Measurements from ENCODE around the gene SDR39U1.
A peak's percentile ranks its signal among the peaks of the same experiment; 100 is the strongest.

Gene SDR39U1

DNA sequence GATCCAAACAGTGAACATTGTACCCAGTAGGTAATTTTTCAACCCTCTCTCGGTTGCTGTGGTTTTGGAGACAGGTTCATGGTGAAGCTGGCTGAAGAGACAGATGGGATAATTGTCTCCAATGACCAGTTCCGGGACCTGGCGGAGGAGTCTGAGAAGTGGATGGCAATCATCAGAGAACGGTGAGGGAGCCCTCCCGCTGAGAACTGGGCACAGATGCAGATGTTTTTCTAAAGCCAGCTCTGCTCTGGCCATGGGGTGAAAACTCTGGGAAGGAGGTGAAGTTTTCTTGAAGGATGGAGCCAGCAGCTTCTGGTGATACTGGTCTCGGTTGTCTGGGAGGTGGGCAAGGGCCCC lies 6.6 kb downstream of the SDR39U1 start:
- no peak overlapping the region for H3K4me3 ChIP-seq (ENCODE audit: low read depth, low read length)
- no peak overlapping the region for H3K18ac ChIP-seq (ENCODE audit: low read length)
- H2BK5ac ChIP-seq (ENCODE audit: low read depth, low read length, poor library complexity) = no peak overlapping the region
- H3K9ac ChIP-seq (ENCODE audit: low read length) = no peak overlapping the region
- no peak for DNase-seq
- no peak overlapping the region for H2BK12ac ChIP-seq (ENCODE audit: low read length)
- H3K27me3 ChIP-seq (ENCODE audit: insufficient read depth, low read length) = no peaks in the 10 kb centered on the region
- H3K4me2 ChIP-seq (ENCODE audit: low read length) = no peak overlapping the region
- no peak overlapping the region for H3K27ac ChIP-seq (ENCODE audit: low read depth, low read length)
- peaks cover 5 to 7% of the 10 kb centered on the region in 2 experiments for H3K4me1 ChIP-seq (ENCODE audit: control insufficient read depth in 1 of 2, insufficient read depth in 2 of 2, low read length in 2 of 2)
- H4K91ac ChIP-seq (ENCODE audit: low read depth, low read length) = no peak overlapping the region
- no peak overlapping the region for H2AFZ ChIP-seq (ENCODE audit: insufficient read depth, low read length, poor library complexity)
- peaks cover 43 to 61% of the 10 kb centered on the region in 2 experiments for H3K36me3 ChIP-seq (ENCODE audit: control insufficient read depth in 1 of 2, insufficient read depth in 2 of 2, low read length in 2 of 2)
- H4K12ac ChIP-seq (ENCODE audit: low read depth, low read length) = no peak overlapping the region
- no peaks in the 10 kb centered on the region for H3K79me1 ChIP-seq (ENCODE audit: low read length)
- no peaks in the 10 kb centered on the region for H3K79me2 ChIP-seq (ENCODE audit: control insufficient read depth, insufficient read depth, low read length, poor library complexity)
- H2AK5ac ChIP-seq (ENCODE audit: low read length) = no peak overlapping the region
- no peak overlapping the region for H2BK120ac ChIP-seq (ENCODE audit: insufficient read depth, low read length, poor library complexity)
- WGBS (ENCODE audit: extremely low coverage, insufficient coverage, insufficient read length) = no CpG with 5 or more reads among the region's 6 CpGs
- H3K4ac ChIP-seq (ENCODE audit: low read depth, low read length) = no peak overlapping the region
- H3K9me3 ChIP-seq (ENCODE audit: insufficient read depth, low read depth, low read length) = no peaks in the 10 kb centered on the region
- H3K23ac ChIP-seq (ENCODE audit: low read length) = no peak overlapping the region
- H4K8ac ChIP-seq (ENCODE audit: low read depth, low read length) = no peak overlapping the region
- no peak overlapping the region for H3K14ac ChIP-seq (ENCODE audit: low read length)

DNA sequence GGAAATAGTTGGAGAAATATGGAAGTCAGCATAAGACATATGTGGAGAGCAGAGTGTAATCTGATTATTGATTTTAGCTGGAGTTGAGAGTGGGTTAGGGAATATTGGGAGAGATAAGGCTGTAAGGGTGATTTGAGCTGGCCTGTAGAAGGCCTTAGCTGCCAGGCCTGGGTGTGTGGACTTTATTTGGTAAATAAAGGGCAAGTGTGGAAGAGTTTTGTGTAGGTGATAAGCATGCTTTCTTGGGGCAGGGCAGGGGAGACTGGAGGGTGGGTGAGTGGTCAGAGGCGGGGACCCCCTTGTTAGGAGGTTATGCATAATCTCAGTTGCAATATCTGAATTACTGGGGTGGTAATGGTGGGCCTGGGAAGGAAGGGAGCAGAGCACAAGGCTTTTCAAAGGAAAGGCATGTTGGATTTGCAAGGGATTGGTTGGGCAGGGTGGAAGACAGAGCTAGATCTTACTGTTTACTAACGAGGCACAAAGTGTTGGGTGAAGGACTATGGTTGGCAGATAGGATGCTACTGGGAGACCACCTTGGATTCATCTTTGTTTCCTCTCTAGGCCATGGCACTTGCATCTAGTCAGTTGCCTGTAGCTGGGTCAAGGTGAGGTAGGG lies 7.3 kb downstream of the SDR39U1 start:
- Histone ChIP-seq H2BK120ac (ENCODE audit: insufficient read depth, low read length, poor library complexity) (no peak overlapping the region), H3K18ac (ENCODE audit: low read length) (no peak overlapping the region), H4K8ac (ENCODE audit: low read depth, low read length) (no peak overlapping the region), H3K9me3 (ENCODE audit: insufficient read depth, low read depth, low read length) (no peaks in the 10 kb centered on the region), H2AFZ (ENCODE audit: insufficient read depth, low read length, poor library complexity) (no peak overlapping the region), H3K27me3 (ENCODE audit: insufficient read depth, low read length) (no peaks in the 10 kb centered on the region), H2AK5ac (ENCODE audit: low read length) (no peak overlapping the region), H3K4me2 (ENCODE audit: low read length) (no peak overlapping the region), H4K91ac (ENCODE audit: low read depth, low read length) (no peak overlapping the region), H3K4ac (ENCODE audit: low read depth, low read length) (no peak overlapping the region), H4K12ac (ENCODE audit: low read depth, low read length) (no peak overlapping the region), H3K9ac (ENCODE audit: low read length) (no peak overlapping the region), H2BK12ac (ENCODE audit: low read length) (no peak overlapping the region), H3K79me1 (ENCODE audit: low read length) (peaks cover 5% of the 10 kb centered on the region), H3K14ac (ENCODE audit: low read length) (no peak overlapping the region), H3K23ac (ENCODE audit: low read length) (no peak overlapping the region), H2BK5ac (ENCODE audit: low read depth, low read length, poor library complexity) (no peak overlapping the region), H3K27ac (ENCODE audit: low read depth, low read length) (no peak overlapping the region), H3K4me1 (ENCODE audit: control insufficient read depth in 1 of 2, insufficient read depth in 2 of 2, low read length in 2 of 2) (peaks cover 10 to 12% of the 10 kb centered on the region in 2 experiments), H3K79me2 (ENCODE audit: control insufficient read depth, insufficient read depth, low read length, poor library complexity) (peaks cover 3% of the 10 kb centered on the region), H3K36me3 (ENCODE audit: control insufficient read depth in 1 of 2, insufficient read depth in 2 of 2, low read length in 2 of 2) (peaks cover 38 to 56% of the 10 kb centered on the region in 2 experiments), H3K4me3 (ENCODE audit: low read depth, low read length) (no peak overlapping the region)
- no CpG with 5 or more reads among the region's 2 CpGs for WGBS (ENCODE audit: extremely low coverage, insufficient coverage, insufficient read length)
- no peak for DNase-seq

- peaks cover 6% of the 10 kb centered on the region for H3K79me2 ChIP-seq (ENCODE audit: control insufficient read depth, insufficient read depth, low read length, poor library complexity)
- H3K14ac ChIP-seq (ENCODE audit: low read length) = no peak overlapping the region
- no peak overlapping the region for H3K4me2 ChIP-seq (ENCODE audit: low read length)
- no peak overlapping the region for H3K4me3 ChIP-seq (ENCODE audit: low read depth, low read length)
- no peaks in the 10 kb centered on the region for H3K9me3 ChIP-seq (ENCODE audit: insufficient read depth, low read depth, low read length)
- peaks cover 10 to 12% of the 10 kb centered on the region in 2 experiments for H3K4me1 ChIP-seq (ENCODE audit: control insufficient read depth in 1 of 2, insufficient read depth in 2 of 2, low read length in 2 of 2)
- H3K27me3 ChIP-seq (ENCODE audit: insufficient read depth, low read length) = no peaks in the 10 kb centered on the region
- no peak overlapping the region for H3K4ac ChIP-seq (ENCODE audit: low read depth, low read length)
- no peak overlapping the region for H2AFZ ChIP-seq (ENCODE audit: insufficient read depth, low read length, poor library complexity)
- no peak overlapping the region for H3K27ac ChIP-seq (ENCODE audit: low read depth, low read length)
- no peak overlapping the region for H3K18ac ChIP-seq (ENCODE audit: low read length)
- no peak overlapping the region for H3K23ac ChIP-seq (ENCODE audit: low read length)
- no peak overlapping the region for H3K9ac ChIP-seq (ENCODE audit: low read length)
- WGBS (ENCODE audit: extremely low coverage, insufficient coverage, insufficient read length) = no CpG with 5 or more reads among the region's 3 CpGs
- H4K12ac ChIP-seq (ENCODE audit: low read depth, low read length) = no peak overlapping the region
- H4K91ac ChIP-seq (ENCODE audit: low read depth, low read length) = no peak overlapping the region
- H3K79me1 ChIP-seq (ENCODE audit: low read length) = peaks cover 9% of the 10 kb centered on the region
- peaks cover 32 to 50% of the 10 kb centered on the region in 2 experiments for H3K36me3 ChIP-seq (ENCODE audit: control insufficient read depth in 1 of 2, insufficient read depth in 2 of 2, low read length in 2 of 2)
- H2BK12ac ChIP-seq (ENCODE audit: low read length) = no peak overlapping the region
- H2AK5ac ChIP-seq (ENCODE audit: low read length) = no peak overlapping the region
- H4K8ac ChIP-seq (ENCODE audit: low read depth, low read length) = no peak overlapping the region
- no peak overlapping the region for H2BK120ac ChIP-seq (ENCODE audit: insufficient read depth, low read length, poor library complexity)
- DNase-seq = no peak
- no peak overlapping the region for H2BK5ac ChIP-seq (ENCODE audit: low read depth, low read length, poor library complexity)
Measured at GRCh38 chr14:24434676-24435075, 7.9 kb downstream of the SDR39U1 start.

GRCh38 chr14:24434036-24434435 lies 8.5 kb downstream of the SDR39U1 start:
- no CpG with 5 or more reads among the region's 7 CpGs for whole genome bisulfite sequencing (ENCODE audit: extremely low coverage, insufficient coverage, insufficient read length)
- H3K14ac ChIP-seq (ENCODE audit: low read length) = no peak overlapping the region
- no peak overlapping the region for H3K4ac ChIP-seq (ENCODE audit: low read depth, low read length)
- no peak overlapping the region for H2BK5ac ChIP-seq (ENCODE audit: low read depth, low read length, poor library complexity)
- H3K4me1 ChIP-seq (ENCODE audit: control insufficient read depth in 1 of 2, insufficient read depth in 2 of 2, low read length in 2 of 2) = peaks cover 10 to 18% of the 10 kb centered on the region in 2 experiments
- no peaks in the 10 kb centered on the region for H3K27me3 ChIP-seq (ENCODE audit: insufficient read depth, low read length)
- H3K4me2 ChIP-seq (ENCODE audit: low read length) = no peak overlapping the region
- no peak overlapping the region for H3K9ac ChIP-seq (ENCODE audit: low read length)
- H4K8ac ChIP-seq (ENCODE audit: low read depth, low read length) = no peak overlapping the region
- H3K27ac ChIP-seq (ENCODE audit: low read depth, low read length) = no peak overlapping the region
- DNase-seq = peak in 1 of 2 donors; percentile 43
- H2AK5ac ChIP-seq (ENCODE audit: low read length) = no peak overlapping the region
- H3K79me2 ChIP-seq (ENCODE audit: control insufficient read depth, insufficient read depth, low read length, poor library complexity) = peaks cover 7% of the 10 kb centered on the region
- H3K9me3 ChIP-seq (ENCODE audit: insufficient read depth, low read depth, low read length) = no peaks in the 10 kb centered on the region
- H3K4me3 ChIP-seq (ENCODE audit: low read depth, low read length) = no peak overlapping the region
- no peak overlapping the region for H4K12ac ChIP-seq (ENCODE audit: low read depth, low read length)
- peaks cover 12% of the 10 kb centered on the region for H3K79me1 ChIP-seq (ENCODE audit: low read length)
- H2BK12ac ChIP-seq (ENCODE audit: low read length) = no peak overlapping the region
- H3K36me3 ChIP-seq (ENCODE audit: control insufficient read depth in 1 of 2, insufficient read depth in 2 of 2, low read length in 2 of 2) = peaks cover 29 to 44% of the 10 kb centered on the region in 2 experiments
- no peak overlapping the region for H2BK120ac ChIP-seq (ENCODE audit: insufficient read depth, low read length, poor library complexity)
- H4K91ac ChIP-seq (ENCODE audit: low read depth, low read length) = no peak overlapping the region
- no peak overlapping the region for H2AFZ ChIP-seq (ENCODE audit: insufficient read depth, low read length, poor library complexity)
- H3K18ac ChIP-seq (ENCODE audit: low read length) = no peak overlapping the region
- no peak overlapping the region for H3K23ac ChIP-seq (ENCODE audit: low read length)
